Neural crest cell (in vitro differentiated cells): ENCODE results near the gene MUC13. TPM values are rescaled to one million over a fixed set of nuclear protein-coding genes. Genes with fewer than 3 reads are reported as not detected.
A peak's percentile ranks its signal among the peaks of the same experiment; 100 is the strongest.

Experiments used
- DNase-seq: peaks from one replicate; pipeline ENCODE4 v3.0.0; 2021; ENCODE audit warnings: low read depth, mixed read lengths, low spot score
- H3K27ac Mint-ChIP-seq: one replicate; pipeline ENCODE4 v1.8.0; 2021; ENCODE audit warnings: mild to moderate bottlenecking, mixed read lengths; ENCODE audit not compliant: unreplicated experiment
- H3K27me3 Mint-ChIP-seq: 2 replicates; pipeline ENCODE4 v1.8.0; 2021; ENCODE audit warnings: low read depth, mild to moderate bottlenecking, mixed read lengths
- H3K36me3 Mint-ChIP-seq: 2 replicates; pipeline ENCODE4 v1.8.0; 2021; ENCODE audit warnings: low read depth, mild to moderate bottlenecking, mixed read lengths
- H3K4me1 Mint-ChIP-seq: 2 replicates; pipeline ENCODE4 v1.8.0; 2021; ENCODE audit warnings: mixed read lengths
- H3K4me3 Mint-ChIP-seq: one replicate; pipeline ENCODE4 v1.8.0; 2021; ENCODE audit warnings: mild to moderate bottlenecking, mixed read lengths
- H3K9me3 Mint-ChIP-seq: 2 replicates; pipeline ENCODE4 v1.8.0; 2021; ENCODE audit warnings: mixed read lengths
- CTCF ChIP-seq: fragments of 200-600 bp; sonication (generic); conservative IDR thresholded peaks from 2 replicates; pipeline ENCODE4 v1.5.0; 2021; ENCODE audit warnings: antibody characterized with exemption, mild to moderate bottlenecking
- total RNA-seq: library from RNA; stranded (reverse); gene quantifications from 2 replicates; pipeline ENCODE4 v1.2.1, GENCODE V29; 2021

The MUC13 gene
- total RNA-seq, 1 donor from 2014 or later, result not detected

GRCh38 chr3:124883766-124884473 lies 50.6 kb downstream of the MUC13 start:
- Mint-ChIP-seq H3K27me3 (peaks cover 12% of the 10 kb centered on the region), H3K4me1 (peaks cover 67% of the 10 kb centered on the region), H3K36me3 (no peaks in the 10 kb centered on the region), H3K27ac (peak overlapping the region; percentile 79), H3K9me3 (no peaks in the 10 kb centered on the region), H3K4me3 (peak overlapping the region; percentile 95)
- no peak for DNase-seq
- TF ChIP-seq CTCF, result no peak

- Mint-ChIP-seq H3K27ac (peak overlapping the region; percentile 79), H3K36me3 (no peaks in the 10 kb centered on the region), H3K9me3 (no peaks in the 10 kb centered on the region), H3K27me3 (peaks cover 7% of the 10 kb centered on the region), H3K4me1 (peaks cover 68% of the 10 kb centered on the region), H3K4me3 (peak overlapping the region; percentile 95)
- no peak for TF ChIP-seq CTCF
- no peak for DNase-seq
Measured at GRCh38 chr3:124882816-124883747, 51.5 kb downstream of the MUC13 start.

GRCh38 chr3:124881976-124882697 lies 52.4 kb downstream of the MUC13 start:
- H3K9me3 Mint-ChIP-seq, result no peaks in the 10 kb centered on the region
- no peak for TF ChIP-seq CTCF
- peaks cover 5% of the 10 kb centered on the region for H3K27me3 Mint-ChIP-seq
- peaks cover 74% of the 10 kb centered on the region for H3K4me1 Mint-ChIP-seq
- no peaks in the 10 kb centered on the region for H3K36me3 Mint-ChIP-seq
- peak overlapping the region; percentile 53 for H3K27ac Mint-ChIP-seq
- no peak for DNase-seq
- H3K4me3 Mint-ChIP-seq, result peak overlapping the region; percentile 77

- Mint-ChIP-seq H3K9me3 (no peaks in the 10 kb centered on the region), H3K27me3 (no peaks in the 10 kb centered on the region), H3K4me1 (peaks cover 73% of the 10 kb centered on the region), H3K36me3 (peaks cover 3% of the 10 kb centered on the region), H3K4me3 (peak overlapping the region; percentile 69), H3K27ac (peak overlapping the region; percentile 1)
- no peak for TF ChIP-seq CTCF
- no peak for DNase-seq
Measured at GRCh38 chr3:124879337-124879680, 55.2 kb downstream of the MUC13 start.

- no peak for TF ChIP-seq CTCF
- no peak for DNase-seq
- H3K27me3 Mint-ChIP-seq, result no peaks in the 10 kb centered on the region
- H3K4me3 Mint-ChIP-seq, result peak overlapping the region; percentile 69
- H3K4me1 Mint-ChIP-seq, result peaks cover 67% of the 10 kb centered on the region
- peaks cover 3% of the 10 kb centered on the region for H3K36me3 Mint-ChIP-seq
- H3K27ac Mint-ChIP-seq, result peak overlapping the region; percentile 3
- H3K9me3 Mint-ChIP-seq, result no peaks in the 10 kb centered on the region
Measured at GRCh38 chr3:124878561-124879336, 55.8 kb downstream of the MUC13 start.
